ENCODE data around the gene FEN1. TPM values are rescaled to one million over a fixed set of nuclear protein-coding genes. Genes with fewer than 3 reads are reported as not detected.

FEN1 gene
- total RNA-seq, 1 experiment from 2014 or later: 150 TPM

DNA sequence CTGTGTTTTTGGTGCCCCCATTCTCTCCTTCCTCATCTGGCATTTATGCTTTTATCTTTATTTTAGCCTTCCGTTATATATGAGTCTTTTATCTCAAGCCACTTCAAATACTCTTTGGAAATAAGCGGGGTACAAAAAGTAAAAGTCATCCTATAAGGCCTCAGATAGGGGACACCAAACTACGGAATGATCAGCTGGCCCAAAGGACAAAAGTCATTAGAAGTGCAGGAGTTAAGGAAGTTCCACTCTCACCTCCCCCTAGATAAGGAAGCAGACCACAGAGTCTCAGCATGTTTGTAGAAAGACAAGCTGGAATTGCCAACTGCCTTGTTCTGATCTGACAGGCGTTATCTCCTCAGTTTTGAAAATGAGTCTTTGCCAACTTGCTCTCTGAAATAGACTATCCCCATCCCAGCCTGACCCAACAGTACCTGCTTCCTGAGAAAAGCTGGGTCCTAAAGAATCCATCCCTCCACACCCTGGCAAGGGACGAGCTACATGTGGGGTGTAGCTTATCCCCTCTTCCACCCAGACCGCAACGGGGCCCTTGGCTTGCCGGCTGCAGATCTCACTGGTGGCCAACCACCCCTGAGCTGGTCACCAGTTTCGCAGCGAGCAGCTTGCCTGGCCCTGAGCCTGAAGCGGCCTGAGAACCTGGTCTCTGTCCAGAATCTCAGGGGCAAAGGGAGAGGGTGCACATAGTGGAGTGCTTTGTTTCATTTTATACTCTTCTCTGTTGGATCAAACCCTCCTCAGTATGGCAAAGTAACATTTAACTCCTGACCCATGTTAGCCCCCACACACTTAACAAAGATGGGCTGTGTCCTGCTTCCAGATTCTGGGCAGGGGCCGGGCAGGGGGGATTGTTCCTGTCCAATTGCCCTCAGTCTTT lies 49.2 kb downstream of the FEN1 start:
- no peak for DNase-seq (ENCODE audit: low read depth)

DNA sequence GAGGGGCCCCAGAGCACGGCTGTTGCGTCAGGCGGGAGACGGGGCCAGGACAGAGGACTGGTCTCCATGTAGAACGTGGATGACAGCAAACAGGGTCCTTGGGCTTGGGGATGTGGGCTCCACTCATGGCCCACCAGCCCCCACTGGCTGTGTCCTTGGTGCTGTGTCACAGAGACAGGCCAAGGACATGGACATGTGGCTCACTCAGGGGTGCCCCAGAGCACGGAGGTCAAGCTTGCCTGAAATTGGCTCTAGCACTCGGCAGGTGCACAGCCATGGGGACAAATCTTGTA lies 49.8 kb downstream of the FEN1 start:
- DNase-seq (ENCODE audit: low read depth): no peak

DNA sequence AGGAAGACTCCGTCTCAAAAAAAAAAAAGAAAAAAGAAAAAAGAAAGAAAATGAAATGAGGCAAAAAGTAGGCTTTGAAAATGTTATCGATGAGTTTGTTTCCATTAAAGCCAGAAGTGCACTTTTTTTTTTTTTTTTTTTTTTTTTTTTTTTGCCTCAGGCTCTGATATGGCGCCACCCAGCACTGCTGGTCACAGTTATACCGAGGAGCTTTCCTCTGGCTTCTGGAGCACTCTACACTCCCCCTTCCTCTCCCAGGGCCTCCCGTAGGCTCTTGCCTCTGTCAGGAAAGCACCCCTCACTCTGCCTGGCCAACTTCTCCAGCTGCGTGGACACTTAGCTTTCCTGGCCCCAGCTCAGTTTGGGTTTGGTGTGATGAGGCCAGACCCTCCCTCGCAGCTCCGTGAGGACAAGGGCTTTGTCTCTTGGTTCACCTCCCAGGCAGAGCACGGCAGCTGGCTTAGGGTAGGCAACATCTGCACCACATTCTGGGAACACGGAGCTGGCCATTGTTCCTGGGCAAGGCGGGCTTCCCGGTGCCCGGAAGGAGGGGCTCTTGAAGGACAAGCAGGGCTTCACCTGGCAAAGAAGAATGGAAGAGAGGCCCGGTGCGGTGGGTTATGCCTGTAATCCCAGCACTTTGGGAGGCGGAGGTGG lies 52.3 kb downstream of the FEN1 start:
- no peak for DNase-seq (ENCODE audit: low read depth)

DNA sequence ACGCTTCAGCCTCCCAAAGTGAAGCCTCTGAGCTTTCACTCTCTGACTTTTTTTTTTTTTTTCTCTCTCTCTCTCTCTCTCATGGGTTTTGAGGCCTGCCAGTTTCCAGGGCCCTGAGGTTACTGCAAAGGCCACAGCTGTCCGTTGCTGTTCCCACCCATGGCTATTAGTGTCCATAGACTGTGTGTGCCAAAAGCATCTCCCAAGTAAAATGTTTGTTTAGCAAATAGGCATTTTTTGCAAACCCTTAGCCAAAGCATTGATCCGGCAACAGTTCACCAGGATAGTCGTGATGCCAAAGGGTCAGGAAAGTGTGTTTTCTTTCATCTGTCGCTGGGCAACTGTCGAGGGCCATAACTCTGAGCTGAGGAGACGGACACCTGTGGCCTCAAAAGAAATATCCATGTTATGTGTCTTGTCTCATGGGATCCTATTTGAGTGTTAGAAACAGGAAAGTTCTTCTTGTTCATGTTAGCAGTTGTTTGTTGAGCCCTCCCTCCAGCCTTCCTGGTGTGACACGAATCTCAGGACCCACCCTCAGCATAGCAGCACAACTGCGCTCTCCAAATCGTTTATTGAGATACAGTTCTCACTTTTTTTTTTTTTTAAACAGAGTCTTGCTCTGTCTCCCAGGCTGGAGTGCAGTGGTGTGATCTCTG lies 53.8 kb downstream of the FEN1 start:
- DNase-seq (ENCODE audit: low read depth): no peak

Other genes starting within 250 kb of the FEN1 start
- 0.10 and 0.22 TPM in 2 replicates for gene SYT7, start 211.8 kb upstream of the FEN1 start, total RNA-seq (2014; rRNA removed; shearing (Covaris generic))
- 1.4 and 3.3 TPM in 2 replicates for gene DAGLA, start 112.5 kb upstream of the FEN1 start, total RNA-seq (2014; rRNA removed; shearing (Covaris generic))
- 4.3 and 5.0 TPM in 2 replicates for gene MYRF, start 40.3 kb upstream of the FEN1 start, total RNA-seq (2014; rRNA removed; shearing (Covaris generic))
- 87.6 and 166 TPM in 2 replicates for gene TMEM258, start 312 bp upstream of the FEN1 start, total RNA-seq (2014; rRNA removed; shearing (Covaris generic))
- gene FADS1, start 24.1 kb downstream of the FEN1 start, total RNA-seq (2014; rRNA removed; shearing (Covaris generic)): 57.7 and 69.5 TPM in 2 replicates
- gene FADS2, start 35.4 kb downstream of the FEN1 start, total RNA-seq (2014; rRNA removed; shearing (Covaris generic)): 224 and 254 TPM in 2 replicates
- gene FADS3, start 98.6 kb downstream of the FEN1 start, total RNA-seq (2014; rRNA removed; shearing (Covaris generic)): 82.9 and 102 TPM in 2 replicates
- 0.12 and 1.4 TPM in 2 replicates for gene RAB3IL1, start 124.7 kb downstream of the FEN1 start, total RNA-seq (2014; rRNA removed; shearing (Covaris generic))
- 0.05 and 0.96 TPM in 2 replicates for gene BEST1, start 157.4 kb downstream of the FEN1 start, total RNA-seq (2014; rRNA removed; shearing (Covaris generic))
- gene FTH1, start 174.7 kb downstream of the FEN1 start, total RNA-seq (2014; rRNA removed; shearing (Covaris generic)): 645 and 948 TPM in 2 replicates

Data from M059J (cell line).